ENCODE results near the gene FBXW11. TPM values are rescaled to one million over a fixed set of nuclear protein-coding genes. Genes with fewer than 3 reads are reported as not detected.

Gene FBXW11
- total and polyA plus RNA-seq, 2 of the 13 experiments (the other 11 are each of a cell fraction or from before 2014, with no cell fraction given): 31.7 to 53.6 TPM

- TF ChIP-seq GLMP (CRISPR knock-in tag; IDR thresholded peaks at IDR 0.05; ENCODE audit: borderline replicate concordance) (no peak), FOSL2 (CRISPR knock-in tag; IDR thresholded peaks at IDR 0.05) (no peak), ZNF780A (CRISPR knock-in tag; IDR thresholded peaks at IDR 0.05) (no peak), ADNP (CRISPR knock-in tag; IDR thresholded peaks at IDR 0.05) (no peak), ZNF547 (CRISPR knock-in tag; IDR thresholded peaks at IDR 0.05) (peak; percentile 87), ZNF180 (CRISPR knock-in tag; IDR thresholded peaks at IDR 0.05; ENCODE audit: borderline replicate concordance, low read depth) (no peak), KDM4B (CRISPR knock-in tag; IDR thresholded peaks at IDR 0.05) (peak; percentile 69; the same call in 1 of the 2 replicates), PHF20 (CRISPR knock-in tag; IDR thresholded peaks at IDR 0.05) (peak; percentile 76), MED1 (CRISPR knock-in tag; IDR thresholded peaks at IDR 0.05) (peak; percentile 41; the same call in 1 of the 2 replicates), NBN (conservative IDR thresholded peaks at IDR 0.05) (no peak), NFKB2 (CRISPR knock-in tag; IDR thresholded peaks at IDR 0.05; ENCODE audit: borderline replicate concordance) (peak; percentile 66; the same call in 1 of the 2 replicates), RFX1 (IDR thresholded peaks at IDR 0.05) (no peak)
- TF ChIP-seq, protein P1, sequence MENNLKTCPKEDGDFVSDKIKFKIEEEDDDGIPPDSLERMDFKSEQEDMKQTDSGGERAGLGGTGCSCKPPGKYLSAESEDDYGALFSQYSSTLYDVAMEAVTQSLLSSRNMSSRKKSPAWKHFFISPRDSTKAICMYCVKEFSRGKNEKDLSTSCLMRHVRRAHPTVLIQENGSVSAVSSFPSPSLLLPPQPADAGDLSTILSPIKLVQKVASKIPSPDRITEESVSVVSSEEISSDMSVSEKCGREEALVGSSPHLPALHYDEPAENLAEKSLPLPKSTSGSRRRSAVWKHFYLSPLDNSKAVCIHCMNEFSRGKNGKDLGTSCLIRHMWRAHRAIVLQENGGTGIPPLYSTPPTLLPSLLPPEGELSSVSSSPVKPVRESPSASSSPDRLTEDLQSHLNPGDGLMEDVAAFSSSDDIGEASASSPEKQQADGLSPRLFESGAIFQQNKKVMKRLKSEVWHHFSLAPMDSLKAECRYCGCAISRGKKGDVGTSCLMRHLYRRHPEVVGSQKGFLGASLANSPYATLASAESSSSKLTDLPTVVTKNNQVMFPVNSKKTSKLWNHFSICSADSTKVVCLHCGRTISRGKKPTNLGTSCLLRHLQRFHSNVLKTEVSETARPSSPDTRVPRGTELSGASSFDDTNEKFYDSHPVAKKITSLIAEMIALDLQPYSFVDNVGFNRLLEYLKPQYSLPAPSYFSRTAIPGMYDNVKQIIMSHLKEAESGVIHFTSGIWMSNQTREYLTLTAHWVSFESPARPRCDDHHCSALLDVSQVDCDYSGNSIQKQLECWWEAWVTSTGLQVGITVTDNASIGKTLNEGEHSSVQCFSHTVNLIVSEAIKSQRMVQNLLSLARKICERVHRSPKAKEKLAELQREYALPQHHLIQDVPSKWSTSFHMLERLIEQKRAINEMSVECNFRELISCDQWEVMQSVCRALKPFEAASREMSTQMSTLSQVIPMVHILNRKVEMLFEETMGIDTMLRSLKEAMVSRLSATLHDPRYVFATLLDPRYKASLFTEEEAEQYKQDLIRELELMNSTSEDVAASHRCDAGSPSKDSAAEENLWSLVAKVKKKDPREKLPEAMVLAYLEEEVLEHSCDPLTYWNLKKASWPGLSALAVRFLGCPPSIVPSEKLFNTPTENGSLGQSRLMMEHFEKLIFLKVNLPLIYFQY (CRISPR knock-in tag; IDR thresholded peaks at IDR 0.05; ENCODE audit: borderline replicate concordance): no peak
- TF ChIP-seq, protein P2, sequence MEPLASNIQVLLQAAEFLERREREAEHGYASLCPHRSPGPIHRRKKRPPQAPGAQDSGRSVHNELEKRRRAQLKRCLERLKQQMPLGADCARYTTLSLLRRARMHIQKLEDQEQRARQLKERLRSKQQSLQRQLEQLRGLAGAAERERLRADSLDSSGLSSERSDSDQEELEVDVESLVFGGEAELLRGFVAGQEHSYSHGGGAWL (CRISPR knock-in tag; IDR thresholded peaks at IDR 0.05): peak; percentile 72
- TF ChIP-seq, protein P3, sequence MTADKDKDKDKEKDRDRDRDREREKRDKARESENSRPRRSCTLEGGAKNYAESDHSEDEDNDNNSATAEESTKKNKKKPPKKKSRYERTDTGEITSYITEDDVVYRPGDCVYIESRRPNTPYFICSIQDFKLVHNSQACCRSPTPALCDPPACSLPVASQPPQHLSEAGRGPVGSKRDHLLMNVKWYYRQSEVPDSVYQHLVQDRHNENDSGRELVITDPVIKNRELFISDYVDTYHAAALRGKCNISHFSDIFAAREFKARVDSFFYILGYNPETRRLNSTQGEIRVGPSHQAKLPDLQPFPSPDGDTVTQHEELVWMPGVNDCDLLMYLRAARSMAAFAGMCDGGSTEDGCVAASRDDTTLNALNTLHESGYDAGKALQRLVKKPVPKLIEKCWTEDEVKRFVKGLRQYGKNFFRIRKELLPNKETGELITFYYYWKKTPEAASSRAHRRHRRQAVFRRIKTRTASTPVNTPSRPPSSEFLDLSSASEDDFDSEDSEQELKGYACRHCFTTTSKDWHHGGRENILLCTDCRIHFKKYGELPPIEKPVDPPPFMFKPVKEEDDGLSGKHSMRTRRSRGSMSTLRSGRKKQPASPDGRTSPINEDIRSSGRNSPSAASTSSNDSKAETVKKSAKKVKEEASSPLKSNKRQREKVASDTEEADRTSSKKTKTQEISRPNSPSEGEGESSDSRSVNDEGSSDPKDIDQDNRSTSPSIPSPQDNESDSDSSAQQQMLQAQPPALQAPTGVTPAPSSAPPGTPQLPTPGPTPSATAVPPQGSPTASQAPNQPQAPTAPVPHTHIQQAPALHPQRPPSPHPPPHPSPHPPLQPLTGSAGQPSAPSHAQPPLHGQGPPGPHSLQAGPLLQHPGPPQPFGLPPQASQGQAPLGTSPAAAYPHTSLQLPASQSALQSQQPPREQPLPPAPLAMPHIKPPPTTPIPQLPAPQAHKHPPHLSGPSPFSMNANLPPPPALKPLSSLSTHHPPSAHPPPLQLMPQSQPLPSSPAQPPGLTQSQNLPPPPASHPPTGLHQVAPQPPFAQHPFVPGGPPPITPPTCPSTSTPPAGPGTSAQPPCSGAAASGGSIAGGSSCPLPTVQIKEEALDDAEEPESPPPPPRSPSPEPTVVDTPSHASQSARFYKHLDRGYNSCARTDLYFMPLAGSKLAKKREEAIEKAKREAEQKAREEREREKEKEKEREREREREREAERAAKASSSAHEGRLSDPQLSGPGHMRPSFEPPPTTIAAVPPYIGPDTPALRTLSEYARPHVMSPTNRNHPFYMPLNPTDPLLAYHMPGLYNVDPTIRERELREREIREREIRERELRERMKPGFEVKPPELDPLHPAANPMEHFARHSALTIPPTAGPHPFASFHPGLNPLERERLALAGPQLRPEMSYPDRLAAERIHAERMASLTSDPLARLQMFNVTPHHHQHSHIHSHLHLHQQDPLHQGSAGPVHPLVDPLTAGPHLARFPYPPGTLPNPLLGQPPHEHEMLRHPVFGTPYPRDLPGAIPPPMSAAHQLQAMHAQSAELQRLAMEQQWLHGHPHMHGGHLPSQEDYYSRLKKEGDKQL (CRISPR knock-in tag; IDR thresholded peaks at IDR 0.05; ENCODE audit: low read depth): no peak
These were observed at the start of gene FBXW11 (continued) for GRCh38 chr5:172006321-172007174.

Measured in HepG2 (cell line).